H1 (cell line): ENCODE measurements around the gene IP6K3. TPM values are rescaled to one million over a fixed set of nuclear protein-coding genes. Genes with fewer than 3 reads are reported as not detected.

Experiments
- CTCF ChIA-PET: fragments of 300-600 bp; sonication (Branson Sonifier 250); formaldehyde crosslinking; loops from one replicate; lab custom pipeline; 2021; ENCODE audit not compliant: partially characterized antibody; lab: Charles Lee
- POLR2A ChIA-PET: fragments of 300-600 bp; sonication (Branson Sonifier 250); formaldehyde crosslinking; loops from one replicate; lab custom pipeline; 2021; ENCODE audit warnings: inconsistent platforms; ENCODE audit not compliant: partially characterized antibody; lab: Charles Lee
- DNase-seq, 2 experiments: peaks; one replicate each; pipeline versions ENCODE4 v3.0.0 to v3.0.0-alpha.2; 2010 to 2022; ENCODE audit warnings: low spot score in 2 of 2, low read depth in 1 of 2, mixed read lengths in 1 of 2
- FAIRE-seq: peaks from 2 replicates; lab custom pipeline; 2011; peaks lifted over from hg19 to GRCh38; lab: Jason Lieb, UNC
- H2AFZ ChIP-seq: 2 replicates; pipeline ENCODE4 v1.8.1; 2012; ENCODE audit warnings: low read length, inconsistent platforms
- H2AK5ac ChIP-seq: 2 replicates; pipeline ENCODE4 v1.6.1; 2013; ENCODE audit warnings: low read depth, low read length
- H2BK120ac ChIP-seq: replicated peaks from 2 replicates; pipeline ENCODE3; 2013; ENCODE audit warnings: low read depth, low read length, inconsistent platforms
- H2BK12ac ChIP-seq: 2 replicates; pipeline ENCODE4 v1.6.1; 2013; ENCODE audit warnings: low read depth, low read length
- H2BK15ac ChIP-seq: 2 replicates; pipeline ENCODE4 v1.6.1; 2013; ENCODE audit warnings: low read length
- H2BK20ac ChIP-seq: 2 replicates; pipeline ENCODE4 v1.6.1; 2013; ENCODE audit warnings: low read length
- H2BK5ac ChIP-seq: 2 replicates; pipeline ENCODE4 v1.6.1; 2013; ENCODE audit warnings: low read depth, low read length
- H3K14ac ChIP-seq: 2 replicates; pipeline ENCODE4 v1.6.1; 2013; ENCODE audit warnings: inconsistent platforms; ENCODE audit not compliant: insufficient read length
- H3K18ac ChIP-seq: 2 replicates; pipeline ENCODE4 v1.6.1; 2013; ENCODE audit warnings: low read length; ENCODE audit errors: extremely low read depth
- H3K23ac ChIP-seq: 2 replicates; pipeline ENCODE4 v1.6.1; 2013; ENCODE audit warnings: inconsistent platforms; ENCODE audit not compliant: insufficient read length
- H3K23me2 ChIP-seq: 2 replicates; pipeline ENCODE4 v1.6.1; 2013; ENCODE audit warnings: low read depth, low read length
- H3K27ac ChIP-seq: 2 replicates; pipeline ENCODE4 v1.6.1; 2011; ENCODE audit warnings: low read depth, low read length, inconsistent platforms
- H3K27me3 ChIP-seq, 4 experiments: replicated peaks in 1 of 4; 1 replicate in 1 of 4; 2 replicates in 3 of 4; pipeline versions ENCODE4 v1.6.1 to v1.8.1; 2011 to 2013; ENCODE audit warnings: low read length in 3 of 4, mild to moderate bottlenecking in 3 of 4, inconsistent platforms in 2 of 4, mixed read lengths in 2 of 4, moderate library complexity in 1 of 4; ENCODE audit not compliant: control insufficient read depth in 3 of 4, insufficient read depth in 3 of 4; ENCODE audit errors: extremely low read depth in 1 of 4
- H3K36me3 ChIP-seq, 4 experiments: 2 replicates each; pipeline versions ENCODE4 v1.6.1 to v1.8.1; 2011 to 2013; ENCODE audit warnings: mild to moderate bottlenecking in 4 of 4, low read length in 3 of 4, moderate library complexity in 2 of 4, control low read depth in 1 of 4, inconsistent platforms in 1 of 4; ENCODE audit not compliant: insufficient read depth in 4 of 4, control insufficient read depth in 2 of 4
- H3K4ac ChIP-seq: replicated peaks from 2 replicates; pipeline ENCODE3; 2013; ENCODE audit warnings: low read length, low read depth, mixed read lengths, inconsistent platforms; ENCODE audit not compliant: insufficient read length
- H3K4me1 ChIP-seq, 4 experiments: replicated peaks in 1 of 4; 1 replicate in 1 of 4; 2 replicates in 3 of 4; pipeline versions ENCODE4 v1.6.1 to v1.8.1; 2011 to 2013; ENCODE audit warnings: low read length in 3 of 4, inconsistent platforms in 2 of 4, mixed read lengths in 1 of 4; ENCODE audit not compliant: insufficient read depth in 4 of 4, control insufficient read depth in 3 of 4
- H3K4me2 ChIP-seq, 2 experiments: 2 replicates each; pipeline versions ENCODE4 v1.6.1 to v1.8.1; 2011 to 2013; ENCODE audit warnings: low read depth in 2 of 2, low read length in 2 of 2, control low read depth in 1 of 2, inconsistent platforms in 1 of 2, mild to moderate bottlenecking in 1 of 2; ENCODE audit not compliant: insufficient read depth in 1 of 2
- H3K4me3 ChIP-seq, 4 experiments: fragments of 200-600, 300-600 bp in 1 of 4; sonication (generic), shearing (Covaris generic), sonication (Bioruptor Twin) in 1 of 4; 2 replicates each; pipeline versions ENCODE4 v1.5.1 to v1.8.1; 2011 to 2016; ENCODE audit warnings: low read length in 4 of 4, low read depth in 3 of 4, control low read depth in 2 of 4, inconsistent platforms in 2 of 4, mild to moderate bottlenecking in 2 of 4, mixed read lengths in 1 of 4, moderate library complexity in 1 of 4; ENCODE audit not compliant: insufficient read depth in 2 of 4; ENCODE audit errors: extremely low read depth in 1 of 4
- H3K56ac ChIP-seq: replicated peaks from 2 replicates; pipeline ENCODE3; 2013; ENCODE audit warnings: low read depth, mild to moderate bottlenecking, mixed read lengths, low read length, inconsistent platforms; ENCODE audit not compliant: insufficient read length
- H3K79me1 ChIP-seq: 2 replicates; pipeline ENCODE4 v1.6.1; 2013; ENCODE audit warnings: low read depth, low read length, control low read depth
- H3K79me2 ChIP-seq, 2 experiments: 2 replicates each; pipeline versions ENCODE4 v1.6.1 to v1.8.1; 2012 to 2013; ENCODE audit warnings: low read length in 2 of 2, mild to moderate bottlenecking in 2 of 2, inconsistent platforms in 1 of 2; ENCODE audit not compliant: insufficient read depth in 2 of 2, control insufficient read depth in 1 of 2
- H3K9ac ChIP-seq, 4 experiments: replicated peaks in 1 of 4; 1 replicate in 1 of 4; 2 replicates in 3 of 4; pipeline versions ENCODE4 v1.6.1 to v1.8.1; 2011 to 2013; ENCODE audit warnings: low read depth in 3 of 4, low read length in 3 of 4, control low read depth in 2 of 4, mild to moderate bottlenecking in 2 of 4, moderate library complexity in 2 of 4, inconsistent platforms in 1 of 4; ENCODE audit errors: extremely low read depth in 1 of 4
- H3K9me3 ChIP-seq, 2 experiments: 2 replicates each; pipeline versions ENCODE4 v1.6.1 to v1.8.1; 2012 to 2013; ENCODE audit warnings: mild to moderate bottlenecking in 2 of 2, moderate library complexity in 2 of 2, control low read depth in 1 of 2, inconsistent platforms in 1 of 2, low read depth in 1 of 2, low read length in 1 of 2, mixed read lengths in 1 of 2; ENCODE audit not compliant: insufficient read depth in 2 of 2
- H4K20me1 ChIP-seq, 2 experiments: replicated peaks in 1 of 2; 2 replicates each; pipeline versions ENCODE3 to v1.8.1; 2011 to 2013; ENCODE audit warnings: inconsistent platforms in 2 of 2, low read length in 2 of 2, mild to moderate bottlenecking in 1 of 2; ENCODE audit not compliant: insufficient read depth in 2 of 2, control insufficient read depth in 1 of 2
- H4K5ac ChIP-seq: 2 replicates; pipeline ENCODE4 v1.6.1; 2013; ENCODE audit warnings: low read length, low read depth, mixed read lengths, inconsistent platforms; ENCODE audit not compliant: insufficient read length
- H4K8ac ChIP-seq: 2 replicates; pipeline ENCODE4 v1.8.0; 2013; ENCODE audit warnings: mild to moderate bottlenecking, moderate library complexity, low read length, inconsistent platforms; ENCODE audit not compliant: insufficient read depth; ENCODE audit errors: extremely low read depth
- H4K91ac ChIP-seq: replicated peaks from 2 replicates; pipeline ENCODE3; 2013; ENCODE audit warnings: low read length, mixed read lengths, inconsistent platforms; ENCODE audit not compliant: insufficient read length
- CBX8 ChIP-seq: fragments of 300-800, 300-1000 bp; sonication (generic); IDR thresholded peaks from 2 replicates; pipeline ENCODE4 v1.7.1; 2016; ENCODE audit warnings: low read depth, low read length, borderline replicate concordance
- CTBP2 ChIP-seq: IDR thresholded peaks from 2 replicates; pipeline ENCODE4 v1.7.0; 2011; ENCODE audit warnings: borderline replicate concordance, mild to moderate bottlenecking, moderate library complexity, mixed read lengths, low read length; ENCODE audit not compliant: insufficient read depth, insufficient read length
- EP300 ChIP-seq, 2 experiments: IDR thresholded peaks; 1 replicate in 1 of 2; 2 replicates in 1 of 2; pipeline ENCODE4 v1.6.1; 2011 to 2012; ENCODE audit warnings: low read depth in 2 of 2, low read length in 2 of 2, mild to moderate bottlenecking in 2 of 2, borderline replicate concordance in 1 of 2, inconsistent platforms in 1 of 2, moderate library complexity in 1 of 2
- NRF1 ChIP-seq: IDR thresholded peaks from 2 replicates; pipeline ENCODE4 v1.6.1; 2011; ENCODE audit warnings: mild to moderate bottlenecking, low read depth, low read length, improper control_type of control experiment
- RAD21 ChIP-seq, 2 experiments: IDR thresholded peaks in 1 of 2; conservative IDR thresholded peaks in 1 of 2; 2 replicates each; pipeline ENCODE4 v1.6.1; 2011; ENCODE audit warnings: low read depth in 2 of 2, low read length in 2 of 2, improper control_type of control experiment in 1 of 2, inconsistent platforms in 1 of 2, mild to moderate bottlenecking in 1 of 2, moderate library complexity in 1 of 2
- SIRT6 ChIP-seq: IDR thresholded peaks from one replicate; pipeline ENCODE4 v1.7.1; 2012; ENCODE audit warnings: low read length, inconsistent platforms
- TAF1 ChIP-seq: IDR thresholded peaks from 2 replicates; pipeline ENCODE4 v1.6.1; 2011; ENCODE audit warnings: mild to moderate bottlenecking, low read depth, low read length
- TCF12 ChIP-seq: IDR thresholded peaks from 2 replicates; pipeline ENCODE4 v1.6.1; 2011; ENCODE audit warnings: low read depth, mild to moderate bottlenecking, low read length
- WGBS, 2 experiments: shearing (Covaris generic) in 1 of 2; methylation state at CpG; one replicate each; pipeline versions ENCODE4 v1.1.6 to v1.1.7; 2013 to 2015; ENCODE audit warnings: low lambda C conversion rate in 2 of 2, mixed read lengths in 2 of 2, inconsistent platforms in 1 of 2, low coverage in 1 of 2, missing lambda C conversion rate in 1 of 2; ENCODE audit not compliant: insufficient replicate concordance in 2 of 2, insufficient coverage in 1 of 2, insufficient read length in 1 of 2; ENCODE audit errors: extremely low coverage in 1 of 2, missing lambda C conversion rate in 1 of 2; 5-methylcytosine and 5-hydroxymethylcytosine counted together
- polyA plus RNA-seq, 7 experiments: library from polyadenylated mRNA; depleted of rRNA in 3 of 7; stranded (reverse) in 5 of 7; unstranded in 2 of 7; fragments of >200 nt in 5 of 7; fragments of 200-250 nt in 2 of 7; gene quantifications; 1 replicate in 5 of 7; 2 replicates in 1 of 7; 4 replicates in 1 of 7; pipeline versions ENCODE4 v1.2.1 to v1.2.3, GENCODE V29; 2011 to 2013; ENCODE audit warnings: missing spikeins in 2 of 7, mixed read lengths in 2 of 7
- total RNA-seq: library from RNA; stranded (reverse); fragmentation: NEBNext Ultra II Directional; extraction: Animal tissue kit (Norgen Biotek cat#: 25700); gene quantifications from 2 replicates; pipeline ENCODE4 v1.2.1, GENCODE V29; 2021
- TF ChIP-seq, protein P1 (sequence below), 3 experiments: IDR thresholded peaks; 1 replicate in 2 of 3; 2 replicates in 1 of 3; pipeline versions ENCODE4 v1.5.1 to v1.6.1; 2011; ENCODE audit warnings: low read length in 3 of 3, mild to moderate bottlenecking in 3 of 3, inconsistent platforms in 2 of 3, low read depth in 1 of 3, moderate library complexity in 1 of 3; ENCODE audit not compliant: insufficient read depth in 1 of 3; ENCODE audit errors: control extremely low read depth in 1 of 3

Gene IP6K3
- total and polyA plus RNA-seq, 2 of the 8 experiments (the other 6 are each of a cell fraction or from before 2014, with no cell fraction given), result 0.22 to 0.73 TPM

DNA sequence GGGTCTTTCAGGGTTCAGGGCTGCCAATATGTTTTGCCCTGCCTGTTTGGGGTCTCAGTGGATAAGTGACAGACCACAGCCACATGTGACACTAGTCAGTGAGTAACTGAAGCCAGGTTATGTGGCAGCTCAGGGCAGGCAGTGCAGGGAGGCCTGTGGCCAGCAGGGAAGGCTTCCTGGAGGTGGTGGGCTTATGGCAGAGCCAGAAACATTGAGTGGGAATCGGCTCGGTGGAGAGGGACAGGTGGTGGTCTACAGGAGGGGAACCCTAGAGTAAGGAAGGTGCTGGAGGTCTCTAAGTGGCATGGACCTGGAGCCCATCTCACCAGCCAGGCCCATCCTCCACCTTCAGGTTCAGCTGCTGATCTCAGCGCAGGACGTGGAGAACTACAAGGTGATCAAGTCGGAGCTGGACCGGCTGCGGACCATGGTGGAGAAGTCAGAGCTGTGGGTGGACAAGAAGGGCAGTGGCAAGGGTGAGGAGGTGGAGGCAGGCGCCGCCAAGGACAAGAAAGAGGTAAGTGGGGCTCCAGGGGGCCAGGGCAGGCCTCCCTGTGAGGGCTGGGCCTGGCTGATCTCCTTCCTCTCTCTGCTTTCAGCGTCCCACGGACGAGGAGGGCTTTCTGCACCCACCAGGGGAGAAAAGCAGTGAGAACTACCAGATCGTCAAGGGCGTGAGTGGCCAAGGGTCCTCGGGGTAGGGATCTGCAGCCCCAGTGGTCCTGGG lies 70.1 kb downstream of the IP6K3 start:
- Histone ChIP-seq H2BK15ac (no peak overlapping the region), H2AFZ (no peak overlapping the region), H3K27ac (no peak overlapping the region), H3K14ac (no peak overlapping the region), H3K23me2 (no peaks in the 10 kb centered on the region), H3K9me3 (no peaks in the 10 kb centered on the region), H3K56ac (no peak overlapping the region), H2BK20ac (no peak overlapping the region), H4K8ac (no peak overlapping the region), H3K27me3 (no peaks in the 10 kb centered on the region), H3K18ac (no peak overlapping the region), H3K9ac (no peak overlapping the region), H3K4me1 (no peaks in the 10 kb centered on the region), H4K20me1 (peaks cover 0 to 9% of the 10 kb centered on the region in 2 experiments), H2BK12ac (no peak overlapping the region), H3K36me3 (peaks cover 7 to 30% (median 25%) of the 10 kb centered on the region in 4 experiments), H2BK120ac (no peak overlapping the region), H2BK5ac (no peak overlapping the region), H3K4me2 (no peak overlapping the region), H4K91ac (no peak overlapping the region), H3K4ac (no peak overlapping the region), H3K4me3 (no peak overlapping the region), H3K79me2 (no peaks in the 10 kb centered on the region), H4K5ac (no peak overlapping the region), H3K23ac (no peak overlapping the region), H3K79me1 (no peaks in the 10 kb centered on the region), H2AK5ac (no peak overlapping the region)
- DNase-seq, result no peak
- POLR2A ChIA-PET, result interaction anchor here (1.1 to 1.5 kb wide), 3 partner anchors 9 to 39 kb away, joined by 3 to 5 read pairs (median 4); no protein-coding TSS in a partner anchor
- no peak for FAIRE-seq
- CTCF ChIA-PET, result interaction anchor here (0.6 to 1.6 kb wide), 5 partner anchors 10 to 71 kb away, joined by 3 to 8 read pairs (median 3); no protein-coding TSS in a partner anchor
- 86% methylated on average over 15 of the region's 15 CpGs; no CpG with 5 or more reads in 1 of the 2 experiments for WGBS, 2 experiments
- TF ChIP-seq TCF12 (no peak), CTBP2 (no peak), TAF1 (no peak), SIRT6 (no peak), CBX8 (no peak), RAD21 (IDR thresholded peaks at IDR 0.05 in 1 of 2, conservative IDR thresholded peaks at IDR 0.05 in 1 of 2; ENCODE audit: low read depth in 2 of 2, low read length in 2 of 2) (no peak), EP300 (IDR thresholded peaks at IDR 0.05; ENCODE audit: borderline replicate concordance in 1 of 2, low read depth in 2 of 2, low read length in 2 of 2) (no peak), NRF1 (no peak)
- TF ChIP-seq, protein P1, sequence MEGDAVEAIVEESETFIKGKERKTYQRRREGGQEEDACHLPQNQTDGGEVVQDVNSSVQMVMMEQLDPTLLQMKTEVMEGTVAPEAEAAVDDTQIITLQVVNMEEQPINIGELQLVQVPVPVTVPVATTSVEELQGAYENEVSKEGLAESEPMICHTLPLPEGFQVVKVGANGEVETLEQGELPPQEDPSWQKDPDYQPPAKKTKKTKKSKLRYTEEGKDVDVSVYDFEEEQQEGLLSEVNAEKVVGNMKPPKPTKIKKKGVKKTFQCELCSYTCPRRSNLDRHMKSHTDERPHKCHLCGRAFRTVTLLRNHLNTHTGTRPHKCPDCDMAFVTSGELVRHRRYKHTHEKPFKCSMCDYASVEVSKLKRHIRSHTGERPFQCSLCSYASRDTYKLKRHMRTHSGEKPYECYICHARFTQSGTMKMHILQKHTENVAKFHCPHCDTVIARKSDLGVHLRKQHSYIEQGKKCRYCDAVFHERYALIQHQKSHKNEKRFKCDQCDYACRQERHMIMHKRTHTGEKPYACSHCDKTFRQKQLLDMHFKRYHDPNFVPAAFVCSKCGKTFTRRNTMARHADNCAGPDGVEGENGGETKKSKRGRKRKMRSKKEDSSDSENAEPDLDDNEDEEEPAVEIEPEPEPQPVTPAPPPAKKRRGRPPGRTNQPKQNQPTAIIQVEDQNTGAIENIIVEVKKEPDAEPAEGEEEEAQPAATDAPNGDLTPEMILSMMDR (IDR thresholded peaks at IDR 0.05; ENCODE audit: control extremely low read depth in 1 of 3, insufficient read depth in 1 of 3, low read depth in 1 of 3, low read length in 3 of 3), result no peak
